AG04450 (cell line): ENCODE measurements around the gene RIC8A. TPM values are rescaled to one million over a fixed set of nuclear protein-coding genes. Genes with fewer than 3 reads are reported as not detected.
"Not testable (repeated sequence)": the region's sequence is repeated elsewhere in the genome, so short reads cannot be mapped to it uniquely, and the experiment has no call there.

ENCODE experiments used
- CTCF ChIA-PET: fragments of 300-600, 350-600 bp; formaldehyde crosslinking; extraction: SDS; loops from one replicate; lab custom pipeline; 2022; ENCODE audit warnings: antibody characterized with exemption, inconsistent platforms; lab: Charles Lee
- POLR2A ChIA-PET: fragments of 350-600 bp; formaldehyde crosslinking; extraction: SDS; loops from one replicate; lab custom pipeline; 2021; ENCODE audit warnings: antibody characterized with exemption, inconsistent platforms; lab: Yijun Ruan, JAX
- DNase-seq: peaks from one replicate; pipeline ENCODE4 v3.0.0-alpha.2; 2011; ENCODE audit warnings: low read depth, low spot score
- H3K27ac ChIP-seq: one replicate; pipeline ENCODE4 v1.5.1; 2012; ENCODE audit warnings: low read depth, low read length, control low read depth
- H3K27me3 ChIP-seq: one replicate; pipeline ENCODE4 v1.6.0; 2012; ENCODE audit warnings: low read length; ENCODE audit not compliant: control insufficient read depth, insufficient read depth
- H3K4me3 ChIP-seq: 2 replicates; pipeline ENCODE4 v1.5.1; 2011; ENCODE audit warnings: mild to moderate bottlenecking, low read depth, low read length, control low read depth
- H3K9me3 ChIP-seq: 2 replicates; pipeline ENCODE4 v1.5.1; 2012; ENCODE audit warnings: low read length; ENCODE audit not compliant: control insufficient read depth, insufficient read depth
- CTCF ChIP-seq: IDR thresholded peaks from 2 replicates; pipeline ENCODE4 v1.5.1; 2011; ENCODE audit warnings: low read depth, low read length, control low read depth, inconsistent platforms
- polyA plus RNA-seq: library from polyadenylated mRNA; depleted of rRNA; stranded (reverse); fragments of >200 nt; gene quantifications from 2 replicates; pipeline ENCODE4 v1.2.3, GENCODE V29; 2011

The RIC8A gene
- polyA plus RNA-seq, 1 experiment = 118 TPM

- DNase-seq, POLR2A ChIA-PET, H3K27me3 ChIP-seq, H3K9me3 ChIP-seq, CTCF ChIA-PET, H3K27ac ChIP-seq, H3K4me3 ChIP-seq: not testable (repeated sequence)
- peak; percentile 28; the same call in 1 of the 2 replicates for TF ChIP-seq CTCF
These were observed 15.7 kb upstream of the RIC8A start for GRCh38 chr11:191490-192478.

GRCh38 chr11:192674-193128 lies 14.8 kb upstream of the RIC8A start, which contains the start of gene SCGB1C1:
Gene SCGB1C1 (plus strand): TSS chr11:193078. CDS start chr11:193100, 22 bp downstream.
- H3K4me3 ChIP-seq, POLR2A ChIA-PET, DNase-seq, H3K9me3 ChIP-seq, H3K27ac ChIP-seq, CTCF ChIA-PET, H3K27me3 ChIP-seq: not testable (repeated sequence)

DNA sequence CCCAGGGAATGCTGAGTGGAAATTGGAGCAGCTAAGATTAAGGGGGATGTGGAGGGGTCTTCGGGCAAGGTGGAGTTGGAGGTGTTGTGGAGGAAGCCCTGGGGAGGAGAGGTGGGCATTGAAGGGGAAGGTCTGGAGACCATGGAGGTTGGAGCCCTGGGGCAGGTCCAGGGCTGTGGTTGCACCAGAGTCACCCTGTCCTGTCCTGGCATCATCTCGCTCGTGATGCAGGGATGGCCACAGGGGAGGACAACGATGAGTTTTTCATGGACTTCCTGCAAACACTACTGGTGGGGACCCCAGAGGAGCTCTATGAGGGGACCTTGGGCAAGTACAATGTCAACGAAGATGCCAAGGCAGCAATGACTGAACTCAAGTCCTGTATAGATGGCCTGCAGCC lies 14.0 kb upstream of the RIC8A start:
- H3K27me3 ChIP-seq, POLR2A ChIA-PET, H3K4me3 ChIP-seq, CTCF ChIA-PET, DNase-seq, H3K9me3 ChIP-seq, H3K27ac ChIP-seq: not testable (repeated sequence)

DNA sequence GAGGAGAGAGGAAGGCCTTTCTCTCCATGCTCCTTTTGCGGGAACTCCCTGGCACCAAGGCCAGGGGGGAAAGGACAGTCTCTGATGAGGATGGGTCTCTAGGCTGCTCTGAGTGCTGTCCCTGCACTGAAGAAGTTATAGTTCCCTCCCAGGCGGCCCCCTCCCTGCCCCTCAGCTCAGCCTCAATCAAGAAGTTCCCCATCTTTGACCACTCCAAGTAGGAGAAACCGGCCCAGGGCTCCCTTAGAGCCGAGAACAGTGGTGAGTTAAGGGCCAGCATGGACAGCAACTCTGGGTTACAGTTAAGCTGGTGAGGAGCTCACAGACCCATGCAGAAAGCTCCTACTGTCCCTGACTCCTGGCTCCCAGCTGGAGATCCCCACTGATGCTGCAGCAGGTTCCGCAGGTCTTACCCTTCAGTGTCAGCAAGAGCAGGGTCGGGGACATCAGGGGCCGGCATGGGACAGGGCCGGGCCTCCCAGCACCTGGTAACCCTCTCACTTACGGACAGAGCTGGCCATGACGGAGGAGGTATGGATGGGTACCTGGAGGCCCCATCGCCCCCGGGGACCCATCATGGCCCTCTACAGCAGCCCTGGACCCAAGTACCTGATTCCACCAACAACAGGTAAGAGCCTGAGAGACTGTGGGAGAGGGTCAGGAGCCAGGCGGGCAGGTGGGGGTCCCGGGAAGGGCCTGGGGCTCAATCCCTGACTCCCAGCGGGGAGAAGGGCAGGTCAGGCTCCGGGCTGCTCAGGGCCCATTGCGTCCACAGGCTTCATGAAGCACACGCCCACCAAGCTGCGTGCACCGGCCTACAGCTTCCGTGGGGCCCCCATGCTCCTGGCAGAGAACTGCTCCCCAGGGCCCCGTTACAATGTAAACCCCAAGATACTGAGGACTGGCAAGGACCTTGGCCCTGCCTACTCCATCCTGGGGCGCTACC lies 10.4 kb upstream of the RIC8A start:
- POLR2A ChIA-PET = no interaction called here
- no peak for DNase-seq

GRCh38 chr11:197741-198235 lies 9.7 kb upstream of the RIC8A start:
- no peak for DNase-seq
- Histone ChIP-seq H3K27ac (no peak overlapping the region), H3K4me3 (no peak overlapping the region), H3K27me3 (no peaks in the 10 kb centered on the region), H3K9me3 (no peaks in the 10 kb centered on the region; the same call in 1 of the 2 replicates)
- ChIA-PET POLR2A (no interaction called here), CTCF (no interaction called here)
- no peak for TF ChIP-seq CTCF

More for the DNA sequence above, 10.4 kb upstream of the RIC8A start:
- no peak overlapping the region for H3K4me3 ChIP-seq
- H3K27me3 ChIP-seq = no peaks in the 10 kb centered on the region
- CTCF ChIA-PET = no interaction called here
- no peak overlapping the region for H3K27ac ChIP-seq
- H3K9me3 ChIP-seq = no peaks in the 10 kb centered on the region; the same call in 1 of the 2 replicates
- TF ChIP-seq CTCF = no peak
